Left renal cortex interstitium (tissue), 4 donors: ENCODE measurements around the gene BCKDHB. TPM values are rescaled to one million over a fixed set of nuclear protein-coding genes. Genes with fewer than 3 reads are reported as not detected.
"Not testable (repeated sequence)": the region's sequence is repeated elsewhere in the genome, so short reads cannot be mapped to it uniquely, and the experiment has no call there.

Experiments
- DNase-seq, 4 donors: peaks; one replicate each; pipeline ENCODE4 v3.0.0-alpha.2; 2013; ENCODE audit warnings: low read depth in 4 of 4, low spot score in 2 of 4, missing footprints in 1 of 4
- polyA plus RNA-seq, 4 donors: library from polyadenylated mRNA; unstranded; fragments of 120-200 nt; gene quantifications; one replicate each; pipeline ENCODE4 v1.2.1, GENCODE V29; 2013; ENCODE audit not compliant: insufficient read length in 4 of 4

Gene BCKDHB
- polyA plus RNA-seq, 4 donors, result 29.3 to 36.4 (median 32.6) TPM

DNA sequence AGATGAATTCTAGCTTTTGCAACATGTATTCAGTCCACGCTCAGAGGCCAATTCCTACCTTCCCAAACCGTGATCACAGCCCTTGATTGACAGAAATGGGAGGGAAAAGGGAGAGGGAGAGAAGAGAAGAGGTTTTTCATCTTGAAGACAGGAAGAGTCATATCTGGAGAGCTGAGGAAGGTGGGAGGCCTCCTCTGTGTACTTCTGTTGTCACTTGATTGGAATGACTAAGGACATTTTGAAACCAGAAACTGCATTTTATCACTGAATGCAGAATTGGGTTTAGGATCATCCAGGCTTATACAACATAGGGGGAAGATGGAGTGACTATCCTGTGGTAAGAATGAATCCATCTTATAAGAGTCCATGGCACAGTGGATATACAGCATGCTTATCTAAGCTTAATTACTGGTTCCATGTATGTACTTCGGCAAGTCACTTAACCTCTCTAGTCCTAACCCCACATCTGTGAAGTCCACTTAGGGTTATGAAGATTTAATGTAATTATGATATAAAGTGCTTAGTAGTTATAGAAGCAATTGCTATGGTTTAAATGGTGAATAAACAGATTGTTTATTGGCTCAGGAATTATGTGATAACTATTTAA, 144.0 kb downstream of the BCKDHB start:
- no peak for DNase-seq

DNA sequence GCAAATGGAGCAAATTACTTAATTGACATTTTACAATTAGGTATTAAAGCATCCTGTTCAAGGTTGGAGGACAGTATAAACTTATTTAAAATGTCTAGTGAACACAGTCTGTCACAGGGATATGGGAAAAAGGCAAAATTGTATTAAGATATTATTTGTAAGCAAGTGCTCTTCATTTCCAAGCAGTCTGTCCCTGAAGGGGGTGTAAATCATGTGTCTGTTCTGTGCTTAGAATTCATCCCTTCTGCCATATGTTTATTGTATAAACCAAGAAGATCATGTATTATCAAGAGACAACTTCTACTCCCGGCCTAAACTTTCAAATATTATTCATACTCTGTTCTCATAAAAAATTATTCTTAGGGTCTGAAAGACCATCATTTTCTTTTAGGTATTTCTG, 144.8 kb downstream of the BCKDHB start:
- DNase-seq, result no peak

DNA sequence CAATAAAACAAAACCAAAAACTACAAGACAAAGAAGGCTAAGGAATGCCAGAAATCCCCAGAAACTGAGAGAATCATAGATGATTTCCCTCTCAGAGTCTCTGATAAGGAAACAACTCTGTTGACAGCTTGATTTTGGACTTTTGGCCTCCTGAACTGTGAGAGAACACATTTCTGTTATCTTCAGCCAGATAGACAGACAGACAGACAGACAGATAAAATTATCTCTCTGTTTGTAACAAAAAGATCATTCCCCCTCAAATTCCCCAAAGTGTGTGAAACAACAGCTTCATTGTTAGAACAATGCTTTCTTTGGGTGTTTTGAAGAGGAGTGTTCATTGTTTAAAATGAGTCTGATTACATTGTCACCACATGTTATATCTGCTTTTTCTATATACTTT, 148.2 kb downstream of the BCKDHB start:
- no peak for DNase-seq

DNA sequence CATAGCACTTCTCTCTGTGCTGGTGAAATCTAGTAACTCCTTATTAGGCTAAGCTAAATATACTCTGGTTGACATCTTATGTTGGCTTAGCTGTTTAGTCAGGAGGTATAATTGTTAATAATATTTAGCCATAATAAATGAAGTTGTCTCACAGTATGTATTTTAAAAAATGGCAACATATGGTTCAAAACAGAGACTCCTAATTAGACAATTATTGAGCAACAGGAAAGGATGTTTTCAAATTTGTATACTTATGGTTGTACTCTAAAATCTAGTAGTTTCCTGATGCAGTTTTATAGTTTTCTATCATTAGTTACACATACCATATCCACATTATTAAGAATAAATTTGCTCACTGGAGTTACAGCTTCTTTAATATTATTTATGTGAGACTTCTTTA, 150.2 kb downstream of the BCKDHB start:
- no peak for DNase-seq

DNA sequence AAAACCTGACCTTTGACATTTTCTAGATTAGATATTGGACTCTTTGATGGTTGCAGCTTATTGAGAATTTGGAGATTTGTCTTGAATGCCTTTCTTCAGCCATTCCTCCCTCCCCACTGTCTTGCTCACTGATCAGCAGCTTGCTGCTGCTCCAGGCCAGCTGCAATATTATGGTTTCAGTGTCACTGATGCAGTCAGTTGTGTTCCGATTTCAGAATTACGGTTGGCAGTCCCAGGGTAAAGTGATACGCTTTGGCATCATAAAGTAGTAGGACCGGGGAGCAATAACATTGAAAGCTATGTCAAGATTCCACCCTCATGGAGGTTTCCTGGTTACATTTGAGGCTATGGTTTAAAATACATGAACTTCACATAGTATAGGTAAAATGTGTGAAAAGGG, 152.6 kb downstream of the BCKDHB start:
- DNase-seq, result peak in 1 of 4 donors; percentile 8

DNA sequence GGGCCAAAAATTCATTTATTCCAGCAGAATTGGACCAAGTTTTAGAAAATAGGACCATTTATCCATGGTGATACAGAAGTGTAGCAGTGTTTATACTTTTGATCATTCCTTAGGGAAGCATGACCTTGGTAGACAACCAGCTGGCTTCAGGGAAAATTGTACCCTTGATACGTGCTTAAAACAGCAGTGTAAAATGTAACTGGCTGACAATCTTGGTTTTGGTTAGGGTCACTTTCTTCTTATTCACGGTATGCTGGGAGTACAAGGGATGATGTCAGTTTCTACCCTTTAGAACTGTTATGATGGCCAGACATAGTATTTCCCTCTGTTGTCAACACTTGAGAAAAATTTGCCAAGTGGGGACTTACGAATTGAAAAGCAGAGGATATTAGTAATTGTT, 157.1 kb downstream of the BCKDHB start:
- DNase-seq, result no peak

DNA sequence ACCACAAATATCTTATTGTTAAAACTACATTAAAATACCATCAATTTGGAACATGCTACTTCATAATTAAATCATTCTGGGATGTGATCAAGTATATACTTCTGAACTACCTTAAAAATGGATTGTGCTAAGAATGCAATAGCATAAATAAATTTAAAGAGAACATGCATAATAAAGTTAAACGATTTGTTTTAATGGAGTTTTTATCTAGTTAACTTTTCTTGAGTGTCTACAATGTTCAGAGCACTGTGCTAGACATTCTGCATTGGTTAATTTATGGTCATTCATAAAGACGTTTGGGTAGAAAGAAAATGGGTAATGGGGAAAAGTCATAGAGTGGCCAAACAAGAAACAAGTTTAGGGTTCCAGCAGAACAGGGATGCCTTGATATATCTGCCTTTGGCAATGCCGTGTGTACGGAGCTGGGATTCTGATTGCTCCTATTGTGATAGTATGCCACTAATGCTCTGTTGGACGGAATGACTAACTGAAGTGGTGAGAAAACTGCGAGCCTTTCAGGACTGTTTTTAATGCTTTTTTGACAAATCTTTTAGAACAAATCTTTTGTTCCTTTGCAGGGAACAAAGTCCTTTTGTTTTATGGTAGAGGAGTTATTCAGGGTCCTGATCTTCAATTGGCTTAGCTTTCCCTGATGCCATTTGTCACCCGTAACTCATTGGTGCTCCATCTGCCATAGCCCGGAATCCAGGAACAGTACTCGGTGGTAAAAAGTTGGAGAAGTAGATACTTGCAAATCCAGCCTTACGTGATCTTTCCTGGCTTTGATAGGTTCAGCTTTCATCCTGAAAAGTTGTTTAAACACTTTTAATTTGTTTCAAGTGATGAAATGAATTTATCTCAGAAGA, 162.6 kb downstream of the BCKDHB start:
- DNase-seq, result no peak

DNA sequence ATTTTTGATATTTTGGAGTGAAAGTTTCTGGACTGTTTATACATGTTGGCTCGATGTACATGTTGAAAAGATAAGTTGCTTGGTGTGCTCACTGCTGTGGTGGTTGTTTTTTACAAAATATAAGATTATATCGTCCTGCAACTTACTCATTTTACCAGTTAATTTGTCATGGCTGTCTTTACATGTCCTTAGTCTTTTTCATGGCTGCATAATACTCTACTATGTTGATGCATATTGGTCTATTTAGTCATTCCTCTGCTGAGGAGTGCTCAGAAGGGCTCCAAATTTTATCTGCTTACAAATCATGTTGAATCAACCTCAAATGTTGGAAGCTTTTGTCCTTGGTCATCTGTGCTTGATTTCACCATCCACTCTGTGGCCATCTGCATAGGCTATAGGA, 164.6 kb downstream of the BCKDHB start:
- no peak for DNase-seq

DNA sequence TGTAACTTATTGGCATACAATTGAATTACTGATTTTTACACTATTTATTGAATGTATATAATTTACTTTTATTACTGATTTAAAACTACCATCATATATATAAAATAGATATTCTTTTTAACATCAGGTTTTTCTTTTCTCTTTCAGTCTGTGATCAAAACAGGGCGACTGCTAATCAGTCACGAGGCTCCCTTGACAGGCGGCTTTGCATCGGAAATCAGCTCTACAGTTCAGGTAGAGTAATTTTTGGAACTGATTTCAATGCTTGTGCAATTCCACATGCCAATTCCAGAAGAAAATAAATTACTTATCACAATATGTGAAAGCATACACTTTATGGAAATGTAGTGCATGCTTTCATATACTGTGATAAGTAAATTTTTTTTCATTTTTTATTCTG, 166.5 kb downstream of the BCKDHB start:
- DNase-seq, result no peak

DNA sequence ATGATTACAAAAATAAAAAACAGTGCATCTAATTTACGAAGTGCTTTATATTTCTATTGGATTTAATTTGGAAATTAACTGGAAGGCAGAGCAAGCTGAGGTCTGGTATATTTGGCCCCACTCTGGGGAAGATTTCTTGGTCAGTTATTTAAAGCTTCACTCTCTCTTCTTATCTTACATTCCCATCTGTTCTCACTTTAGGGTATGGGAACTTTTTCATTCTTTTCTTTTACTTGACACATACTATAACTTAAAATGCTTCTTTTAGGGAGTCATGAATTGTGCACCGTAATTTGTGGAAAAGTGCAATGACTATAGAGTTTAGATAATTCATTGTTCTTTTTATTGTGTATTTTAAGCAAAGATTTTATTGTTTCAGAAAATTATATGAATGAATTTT, 170.4 kb downstream of the BCKDHB start:
- DNase-seq, result no peak

DNA sequence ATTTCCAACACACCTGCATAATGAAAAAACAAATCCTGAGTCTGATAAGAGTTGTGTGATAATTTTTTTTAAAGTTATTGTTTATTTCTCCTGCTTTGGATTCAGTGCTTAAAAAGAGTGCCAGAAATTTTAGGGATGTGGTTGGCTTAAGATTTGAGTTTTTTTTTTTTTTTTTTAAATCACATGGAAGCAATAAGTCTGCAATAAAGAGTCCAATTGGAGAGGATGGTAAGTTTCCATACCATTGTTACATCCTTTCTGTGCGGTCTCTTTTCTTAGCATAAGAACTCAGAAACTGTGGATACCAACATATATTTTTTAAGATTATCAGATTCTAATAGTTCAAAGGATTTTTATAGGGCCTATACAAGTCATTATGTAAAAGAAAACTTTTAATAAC, 171.0 kb downstream of the BCKDHB start:
- DNase-seq, result no peak

DNA sequence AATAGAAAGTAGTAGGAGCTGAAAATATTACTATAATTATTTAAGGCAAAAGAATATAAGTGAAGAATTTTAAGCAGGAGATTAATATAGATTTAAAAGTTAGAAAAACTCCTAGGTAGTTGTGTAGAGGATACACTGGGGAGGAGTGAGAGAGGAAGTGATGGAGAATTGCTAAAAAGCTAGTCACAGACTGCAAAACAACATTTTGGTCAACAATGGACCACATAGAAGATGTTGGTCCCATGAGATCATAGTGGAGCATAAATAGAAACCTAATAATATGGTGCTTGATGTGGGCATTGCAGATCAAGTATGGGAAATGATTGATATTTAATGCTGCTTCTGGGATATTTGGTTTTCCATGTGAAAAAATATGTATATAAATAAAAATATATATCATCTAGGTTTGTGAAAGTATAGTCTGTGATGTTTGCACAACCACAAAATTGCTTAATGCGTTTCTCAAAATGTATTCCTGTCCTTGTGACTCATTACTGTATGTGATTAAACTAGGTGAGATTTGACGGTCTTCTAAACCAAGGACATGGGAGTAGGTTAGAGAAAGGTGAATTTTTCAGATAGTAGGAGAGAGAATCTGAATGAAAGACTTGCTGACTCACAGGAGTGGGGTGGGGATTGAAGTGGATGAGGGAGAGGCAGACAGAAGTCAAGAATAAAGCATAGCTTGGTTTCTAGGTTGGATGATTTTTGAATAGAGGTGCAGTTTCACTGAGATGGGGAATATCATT, 174.0 kb downstream of the BCKDHB start:
- DNase-seq, result no peak

DNA sequence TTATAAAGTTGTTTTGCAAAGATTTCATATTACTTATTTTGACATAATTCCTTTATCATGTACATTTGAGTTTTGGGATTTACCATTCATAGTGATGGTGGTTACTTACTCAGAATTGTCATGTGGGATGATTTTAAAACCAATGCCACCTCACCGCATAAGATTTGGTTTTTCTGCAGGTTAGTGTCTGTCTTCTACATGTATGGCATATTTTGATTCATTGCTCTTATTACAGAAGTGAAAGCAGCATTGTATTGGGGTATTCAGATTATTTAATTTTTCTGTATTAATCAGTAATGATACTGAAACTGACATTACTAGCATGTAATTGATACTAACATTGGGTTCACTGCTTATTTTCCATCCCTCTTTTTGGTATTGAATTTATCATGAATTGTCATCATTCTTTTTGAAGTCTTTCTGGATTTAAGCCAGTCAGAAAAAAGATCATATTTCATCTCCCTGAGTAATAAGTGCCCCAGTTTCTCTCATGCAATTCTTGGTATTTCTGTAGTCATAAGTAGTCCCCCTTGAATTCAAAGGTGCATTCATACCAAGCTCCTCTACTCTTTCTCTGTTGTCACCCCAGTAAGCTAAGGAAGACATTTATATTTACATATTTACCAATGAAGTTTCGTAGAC, 176.6 kb downstream of the BCKDHB start:
- DNase-seq, result no peak

DNA sequence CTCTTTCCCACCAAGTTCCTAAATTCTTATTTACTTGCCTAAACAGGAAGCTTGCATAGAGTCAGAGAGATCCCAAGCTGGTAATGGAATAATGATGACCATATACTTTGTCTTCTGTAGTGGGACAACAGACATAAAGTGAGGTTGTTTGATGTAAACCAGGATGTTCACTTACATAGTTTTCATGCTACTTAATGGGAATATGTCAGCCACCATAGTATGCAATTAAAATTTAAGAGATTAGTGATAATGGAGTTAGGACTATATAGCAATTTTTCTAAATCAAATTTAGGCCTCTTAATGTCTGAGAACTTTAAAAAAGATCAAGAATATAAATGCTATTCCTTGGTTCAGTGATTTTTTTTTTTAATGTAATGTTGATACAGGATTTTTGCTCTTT, 180.6 kb downstream of the BCKDHB start:
- no peak for DNase-seq

DNA sequence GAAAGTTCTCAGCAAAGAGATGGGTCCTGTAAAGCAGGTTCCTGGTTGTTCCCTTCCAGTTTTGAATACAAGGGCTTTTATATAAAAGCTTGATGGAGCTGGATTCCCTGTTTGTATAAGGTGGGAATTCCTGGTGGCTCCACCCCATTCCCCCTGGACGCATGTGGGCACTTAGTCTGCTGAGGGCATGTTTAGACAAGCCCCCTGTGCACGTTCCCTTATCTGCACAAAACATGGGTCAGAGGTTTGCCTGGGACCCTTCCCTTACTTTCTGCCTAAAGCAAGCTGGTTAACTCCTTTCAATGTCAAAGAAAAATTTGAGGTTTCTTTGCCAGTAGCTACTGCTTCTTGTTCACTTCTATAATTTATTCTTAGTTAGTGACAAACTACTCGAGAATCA, 181.1 kb downstream of the BCKDHB start:
- DNase-seq, result no peak

DNA sequence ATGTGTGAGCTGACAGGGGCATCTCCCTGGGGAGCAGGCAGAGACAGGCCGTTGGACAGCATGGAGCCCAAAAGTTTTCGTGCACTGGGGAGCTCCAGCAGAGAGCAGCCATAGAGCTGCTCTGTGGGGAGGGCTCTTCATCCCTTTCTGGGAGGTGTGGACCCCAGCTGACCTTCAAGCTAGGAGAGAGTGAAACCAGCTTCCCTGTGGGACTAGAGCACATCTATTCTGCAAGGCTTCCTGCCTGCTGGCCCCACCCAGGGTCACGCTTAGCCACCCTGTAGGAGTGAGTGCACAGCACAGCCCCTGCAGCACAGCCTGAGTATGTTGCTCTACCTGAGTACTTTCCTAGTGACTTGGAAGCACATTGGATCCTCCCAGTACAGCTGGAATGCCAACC, 183.3 kb downstream of the BCKDHB start:
- DNase-seq, result no peak

DNA sequence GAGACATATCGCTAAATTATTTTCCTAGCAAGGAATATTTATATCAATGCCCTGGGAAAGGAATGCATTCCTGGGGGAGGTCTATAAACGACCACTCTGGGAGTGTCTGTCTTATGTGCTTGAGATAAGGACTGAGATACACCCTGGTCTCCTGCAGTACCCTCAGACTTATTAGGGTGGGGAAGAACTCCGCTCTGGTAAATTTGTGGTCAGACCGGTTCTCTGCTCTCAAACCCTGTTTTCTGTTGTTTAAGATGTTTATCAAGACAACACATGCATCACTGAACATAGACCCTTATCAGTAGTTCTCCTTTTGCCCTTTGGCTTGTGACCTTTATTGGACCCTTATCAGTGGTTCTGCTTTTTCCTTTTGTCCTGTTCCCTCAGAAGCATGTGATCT, 188.1 kb downstream of the BCKDHB start:
- not testable (repeated sequence) for DNase-seq

DNA sequence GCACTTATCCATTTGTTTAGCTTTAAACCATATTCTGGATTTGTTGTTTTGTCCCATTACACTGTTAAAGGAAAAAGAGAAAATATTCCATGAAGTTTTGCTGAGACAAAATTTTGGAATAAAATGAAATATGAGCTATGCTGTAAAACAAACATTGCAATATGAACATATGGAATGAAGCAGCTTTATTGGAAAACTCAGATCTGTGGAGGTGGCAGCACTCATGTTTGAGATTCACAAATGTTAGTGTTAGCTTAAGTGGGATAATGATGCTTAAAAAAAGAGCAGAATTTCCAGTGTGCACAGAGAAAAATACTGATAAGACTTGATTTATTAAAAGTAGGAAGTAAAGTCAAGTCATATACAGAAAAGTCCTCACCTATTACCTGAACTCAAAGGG, 196.2 kb downstream of the BCKDHB start:
- DNase-seq, result no peak

DNA sequence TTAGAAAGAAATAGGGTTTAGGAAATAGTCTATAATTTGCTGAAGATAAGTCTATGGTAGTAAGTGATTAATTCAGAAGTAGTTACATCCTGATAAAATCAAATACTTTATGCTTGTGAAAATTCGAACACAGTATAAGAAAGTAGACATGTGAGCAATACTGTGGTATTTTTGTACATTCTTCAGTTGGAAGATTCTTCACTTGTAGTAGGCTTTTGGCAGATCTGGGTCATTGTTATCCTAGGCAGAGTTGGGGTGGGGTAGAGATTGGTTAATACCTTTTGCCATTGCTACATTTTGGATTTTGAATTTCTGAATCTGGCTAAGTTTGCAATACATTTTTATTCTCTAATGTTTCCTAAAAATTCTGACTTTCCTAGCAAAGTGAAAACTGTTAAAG, 197.5 kb downstream of the BCKDHB start:
- no peak for DNase-seq

DNA sequence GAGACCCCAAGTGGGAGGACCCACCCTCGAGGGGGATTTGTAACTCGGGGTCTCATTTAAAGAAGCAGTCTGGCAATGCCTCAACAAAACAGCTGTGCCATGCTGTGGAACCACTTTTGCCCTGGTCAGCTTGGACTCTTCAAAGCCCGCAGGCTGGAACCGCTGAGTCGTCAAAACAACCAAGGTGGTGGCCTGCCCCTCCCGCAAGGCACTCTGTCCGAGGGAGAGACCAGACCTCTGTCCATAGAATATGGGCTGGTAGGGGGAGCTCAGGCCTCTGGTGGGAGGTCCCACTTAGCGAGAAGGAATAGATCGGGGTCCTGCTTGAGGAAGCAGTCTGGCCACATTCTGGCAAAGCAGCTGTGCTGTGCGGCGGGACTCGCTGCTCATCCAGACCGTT, 208.1 kb downstream of the BCKDHB start:
- no peak for DNase-seq

DNA sequence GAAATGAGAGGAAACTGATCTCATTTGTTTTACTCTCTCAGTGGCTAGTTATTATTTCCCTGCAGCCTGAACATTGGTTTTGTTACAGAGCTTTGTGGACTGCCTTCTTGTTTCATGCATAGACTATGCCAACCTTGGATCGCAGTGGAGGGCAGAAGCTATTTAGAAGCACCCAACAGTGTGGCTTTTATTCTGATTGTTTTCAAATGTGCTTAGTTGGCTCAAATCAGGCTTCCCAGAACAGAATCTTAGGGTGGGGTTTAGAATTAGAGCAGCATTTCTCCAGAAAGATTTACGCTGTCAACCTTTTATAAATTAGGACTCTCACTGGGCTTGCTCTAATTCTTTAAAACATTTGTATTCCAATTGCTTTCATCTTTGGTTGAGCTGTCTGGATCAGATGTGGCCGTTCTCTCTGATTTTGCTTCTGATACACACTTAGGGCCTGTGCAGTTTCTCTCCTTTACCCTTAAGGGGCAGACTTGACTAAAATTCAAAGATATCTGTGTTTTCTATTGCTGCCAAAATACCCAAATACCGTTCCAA, 210.3 kb downstream of the BCKDHB start:
- DNase-seq, result no peak
